K562 (cell line): ENCODE measurements around the gene SUPT5H.

Source experiments
- CTCF ChIP-seq, 3 experiments: IDR thresholded peaks in 2 of 3; conservative IDR thresholded peaks in 1 of 3; 2 replicates each; pipeline ENCODE4 v1.5.1; 2011 to 2012; ENCODE audit warnings: low read length in 3 of 3, mild to moderate bottlenecking in 3 of 3, control low read depth in 2 of 3, improper control_type of control experiment in 1 of 3, inconsistent platforms in 1 of 3, low read depth in 1 of 3, mixed read lengths in 1 of 3, moderate library complexity in 1 of 3; ENCODE audit not compliant: insufficient read depth in 2 of 3
- ELF1 ChIP-seq: fragments of 200-800 bp; sonication (Bioruptor generic); IDR thresholded peaks from 2 replicates; pipeline ENCODE4 v1.6.1; 2016; ENCODE audit warnings: missing genetic modification characterization, missing compliant biosample characterization
- GABPA ChIP-seq: fragments of 200-800 bp; sonication (Bioruptor generic); conservative IDR thresholded peaks from 2 replicates; pipeline ENCODE4 v1.6.1; 2016; ENCODE audit warnings: low read depth, missing genetic modification characterization, missing compliant biosample characterization
- POLR2A ChIP-seq: fragments of 450-650 bp; conservative IDR thresholded peaks from 2 replicates; pipeline ENCODE4 v1.6.1; 2016
- SMARCE1 ChIP-seq: fragments of 450-650 bp; IDR thresholded peaks from 2 replicates; pipeline ENCODE4 v1.7.1; 2016; ENCODE audit warnings: mild to moderate bottlenecking
- SREBF2 ChIP-seq: sonication (generic); formaldehyde crosslinking; IDR thresholded peaks from 2 replicates; pipeline ENCODE4 v1.4.0; 2020; ENCODE audit warnings: mild to moderate bottlenecking, missing genetic modification reagents
- ZBTB40 ChIP-seq, 2 experiments: fragments of 450-650 bp in 1 of 2; sonication (generic) in 1 of 2; formaldehyde crosslinking in 1 of 2; IDR thresholded peaks; 2 replicates each; pipeline versions ENCODE4 v1.7.1 to v1.9.0; 2016 to 2022; ENCODE audit warnings: inconsistent platforms in 1 of 2, mild to moderate bottlenecking in 1 of 2, missing genetic modification reagents in 1 of 2
- ZBTB8A ChIP-seq: fragments of 450-650 bp; IDR thresholded peaks from 2 replicates; pipeline ENCODE4 v1.6.1; 2018; ENCODE audit warnings: mild to moderate bottlenecking, moderate library complexity; ENCODE audit not compliant: partially characterized antibody
- TF ChIP-seq, protein P1 (sequence below): sonication (generic); formaldehyde crosslinking; IDR thresholded peaks from 2 replicates; pipeline ENCODE4 v1.8.0; 2023; ENCODE audit warnings: mild to moderate bottlenecking, missing genetic modification reagents

DNA sequence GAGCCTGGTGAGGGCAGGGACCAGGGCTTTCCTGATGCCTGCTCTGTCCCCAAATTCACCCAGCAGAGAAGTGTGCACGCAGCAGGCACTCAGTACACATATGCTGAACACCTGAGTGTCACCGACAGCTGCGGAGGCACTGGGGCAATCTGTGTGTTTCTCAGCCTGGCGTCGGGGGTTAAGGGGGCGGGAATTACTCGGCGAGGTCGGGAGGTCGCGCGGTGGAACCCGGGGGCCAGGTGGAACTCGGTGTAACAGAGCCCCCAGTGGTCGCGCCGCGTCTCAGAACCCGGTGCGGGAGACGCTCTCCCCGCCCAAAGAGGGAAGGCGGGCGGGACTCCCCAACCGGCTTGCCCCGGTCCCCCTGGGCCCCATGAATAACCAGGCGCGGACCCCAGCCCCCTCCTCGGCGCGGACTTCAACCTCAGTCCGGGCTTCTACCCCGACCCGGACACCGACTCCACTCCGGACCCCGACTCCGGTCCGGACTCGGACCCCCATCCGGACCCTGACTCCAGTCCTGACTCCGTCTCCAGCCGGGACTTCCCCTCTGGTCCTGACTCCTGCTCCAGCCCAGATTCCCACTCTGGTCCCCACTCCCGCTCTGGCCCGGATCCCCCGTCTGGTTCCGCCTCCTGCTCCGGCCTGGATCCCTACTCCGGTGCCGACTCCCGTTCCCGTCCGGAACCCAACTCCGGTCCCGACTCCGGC lies 69.6 kb downstream of the SUPT5H start, which contains the start of gene SELENOV:
- TF ChIP-seq GABPA (tag), result no peak
- TF ChIP-seq, protein P1, sequence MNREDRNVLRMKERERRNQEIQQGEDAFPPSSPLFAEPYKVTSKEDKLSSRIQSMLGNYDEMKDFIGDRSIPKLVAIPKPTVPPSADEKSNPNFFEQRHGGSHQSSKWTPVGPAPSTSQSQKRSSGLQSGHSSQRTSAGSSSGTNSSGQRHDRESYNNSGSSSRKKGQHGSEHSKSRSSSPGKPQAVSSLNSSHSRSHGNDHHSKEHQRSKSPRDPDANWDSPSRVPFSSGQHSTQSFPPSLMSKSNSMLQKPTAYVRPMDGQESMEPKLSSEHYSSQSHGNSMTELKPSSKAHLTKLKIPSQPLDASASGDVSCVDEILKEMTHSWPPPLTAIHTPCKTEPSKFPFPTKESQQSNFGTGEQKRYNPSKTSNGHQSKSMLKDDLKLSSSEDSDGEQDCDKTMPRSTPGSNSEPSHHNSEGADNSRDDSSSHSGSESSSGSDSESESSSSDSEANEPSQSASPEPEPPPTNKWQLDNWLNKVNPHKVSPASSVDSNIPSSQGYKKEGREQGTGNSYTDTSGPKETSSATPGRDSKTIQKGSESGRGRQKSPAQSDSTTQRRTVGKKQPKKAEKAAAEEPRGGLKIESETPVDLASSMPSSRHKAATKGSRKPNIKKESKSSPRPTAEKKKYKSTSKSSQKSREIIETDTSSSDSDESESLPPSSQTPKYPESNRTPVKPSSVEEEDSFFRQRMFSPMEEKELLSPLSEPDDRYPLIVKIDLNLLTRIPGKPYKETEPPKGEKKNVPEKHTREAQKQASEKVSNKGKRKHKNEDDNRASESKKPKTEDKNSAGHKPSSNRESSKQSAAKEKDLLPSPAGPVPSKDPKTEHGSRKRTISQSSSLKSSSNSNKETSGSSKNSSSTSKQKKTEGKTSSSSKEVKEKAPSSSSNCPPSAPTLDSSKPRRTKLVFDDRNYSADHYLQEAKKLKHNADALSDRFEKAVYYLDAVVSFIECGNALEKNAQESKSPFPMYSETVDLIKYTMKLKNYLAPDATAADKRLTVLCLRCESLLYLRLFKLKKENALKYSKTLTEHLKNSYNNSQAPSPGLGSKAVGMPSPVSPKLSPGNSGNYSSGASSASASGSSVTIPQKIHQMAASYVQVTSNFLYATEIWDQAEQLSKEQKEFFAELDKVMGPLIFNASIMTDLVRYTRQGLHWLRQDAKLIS (CRISPR knock-in tag), result no peak
- TF ChIP-seq ZBTB40 (IDR thresholded peaks at IDR 0.05), result no peak
- no peak for TF ChIP-seq ZBTB40 (CRISPR knock-in tag; IDR thresholded peaks at IDR 0.05)
- TF ChIP-seq SMARCE1, result no peak
- TF ChIP-seq ELF1, result no peak
- TF ChIP-seq SREBF2, result no peak
- TF ChIP-seq CTCF (IDR thresholded peaks at IDR 0.05 in 2 of 3, conservative IDR thresholded peaks at IDR 0.05 in 1 of 3; ENCODE audit: insufficient read depth in 2 of 3, low read depth in 1 of 3, low read length in 3 of 3), result peak in 2 of 3 experiments; percentile 6 to 32; a peak in 2 of 6 replicates
- no peak for TF ChIP-seq ZBTB8A
- no peak for TF ChIP-seq POLR2A
